Neural cell (in vitro differentiated cells): ENCODE results near the gene FBP1. TPM values are rescaled to one million over a fixed set of nuclear protein-coding genes. Genes with fewer than 3 reads are reported as not detected.

Source experiments
- H2AFZ ChIP-seq: fragments of 200-600, 300-800 bp; sonication (generic), shearing (Covaris generic); 2 replicates; pipeline ENCODE4 v1.6.0; 2014; ENCODE audit warnings: low read depth, mild to moderate bottlenecking, antibody characterized with exemption, low read length, moderate library complexity
- H3F3A ChIP-seq: fragments of 200-600 bp; shearing (Covaris generic); 2 replicates; pipeline ENCODE4 v1.6.1; 2016; ENCODE audit warnings: mild to moderate bottlenecking, moderate library complexity, mixed read lengths, antibody characterized with exemption, low read length; ENCODE audit not compliant: insufficient read depth, poor library complexity, severe bottlenecking
- H3K27ac ChIP-seq: fragments of 200-600, 300-800 bp; sonication (generic), shearing (Covaris generic); 2 replicates; pipeline ENCODE4 v1.5.1; 2014; ENCODE audit warnings: mild to moderate bottlenecking, low read length, moderate library complexity
- H3K27me3 ChIP-seq: fragments of 300-800, 200-600 bp; sonication (generic), shearing (Covaris generic); 2 replicates; pipeline ENCODE4 v1.6.0; 2014; ENCODE audit warnings: mild to moderate bottlenecking, low read depth, low read length, moderate library complexity; ENCODE audit not compliant: insufficient read depth
- H3K36me3 ChIP-seq: fragments of 300-800, 200-600 bp; sonication (generic), shearing (Covaris generic); 2 replicates; pipeline ENCODE4 v1.5.1; 2014; ENCODE audit warnings: mild to moderate bottlenecking, antibody characterized with exemption, low read length, moderate library complexity; ENCODE audit not compliant: insufficient read depth
- H3K4me2 ChIP-seq: fragments of 300-800, 200-600 bp; sonication (generic), shearing (Covaris generic); 2 replicates; pipeline ENCODE4 v1.6.0; 2014; ENCODE audit warnings: mild to moderate bottlenecking, low read length
- H3K4me3 ChIP-seq: fragments of 300-800, 200-600 bp; sonication (generic), shearing (Covaris generic); 2 replicates; pipeline ENCODE4 v1.5.1; 2014; ENCODE audit warnings: mild to moderate bottlenecking, low read length, moderate library complexity
- H3K79me2 ChIP-seq: fragments of 200-600 bp; shearing (Covaris generic); replicated peaks from 2 replicates; pipeline ENCODE4 v1.6.0; 2014; ENCODE audit warnings: mild to moderate bottlenecking, low read length, moderate library complexity; ENCODE audit not compliant: insufficient read depth
- H3K9ac ChIP-seq: fragments of 300-800, 200-600 bp; sonication (generic), shearing (Covaris generic); 2 replicates; pipeline ENCODE4 v1.6.1; 2016; ENCODE audit warnings: mild to moderate bottlenecking, low read length, mixed read lengths
- H3K9me2 ChIP-seq: fragments of 200-600 bp; shearing (Covaris generic); 2 replicates; pipeline ENCODE4 v1.6.1; 2016; ENCODE audit warnings: mild to moderate bottlenecking, low read length, mixed read lengths; ENCODE audit not compliant: insufficient read depth
- H3K9me3 ChIP-seq: fragments of 200-600, 300-800 bp; sonication (generic), shearing (Covaris generic); 2 replicates; pipeline ENCODE4 v1.6.1; 2016; ENCODE audit warnings: mild to moderate bottlenecking, mixed run types, low read length, moderate library complexity, mixed read lengths
- H4K20me1 ChIP-seq: fragments of 200-600 bp; shearing (Covaris generic); 2 replicates; pipeline ENCODE4 v1.6.1; 2016; ENCODE audit warnings: mild to moderate bottlenecking, mixed run types; ENCODE audit not compliant: insufficient read depth
- CTCF ChIP-seq: fragments of 450-650 bp; IDR thresholded peaks from 2 replicates; pipeline ENCODE4 v1.5.1; 2014; ENCODE audit warnings: antibody characterized with exemption, mild to moderate bottlenecking, moderate library complexity; ENCODE audit not compliant: poor library complexity, severe bottlenecking
- EP300 ChIP-seq: fragments of 450-650 bp; conservative IDR thresholded peaks from 2 replicates; pipeline ENCODE4 v1.6.1; 2014; ENCODE audit warnings: antibody characterized with exemption, mild to moderate bottlenecking, moderate library complexity; ENCODE audit not compliant: poor library complexity, severe bottlenecking
- EZH2 ChIP-seq: fragments of 200-600, 300-800 bp; shearing (Covaris generic), sonication (generic); IDR thresholded peaks from 2 replicates; pipeline ENCODE4 v1.6.1; 2014; ENCODE audit warnings: antibody characterized with exemption, low read length, borderline replicate concordance, mild to moderate bottlenecking; ENCODE audit not compliant: insufficient read depth, poor library complexity, severe bottlenecking
- MXI1 ChIP-seq: fragments of 450-650 bp; conservative IDR thresholded peaks from 2 replicates; pipeline ENCODE4 v1.6.1; 2014; ENCODE audit warnings: antibody characterized with exemption, mild to moderate bottlenecking; ENCODE audit not compliant: poor library complexity, severe bottlenecking
- POLR2AphosphoS5 ChIP-seq: IDR thresholded peaks from 2 replicates; pipeline ENCODE4 v1.6.1; 2012
- RAD21 ChIP-seq: fragments of 450-650 bp; conservative IDR thresholded peaks from 2 replicates; pipeline ENCODE4 v1.6.1; 2014; ENCODE audit warnings: antibody characterized with exemption, mild to moderate bottlenecking, moderate library complexity
- REST ChIP-seq: IDR thresholded peaks from 2 replicates; pipeline ENCODE4 v1.6.1; 2012; ENCODE audit warnings: borderline replicate concordance
- SMC3 ChIP-seq: fragments of 450-650 bp; conservative IDR thresholded peaks from 2 replicates; pipeline ENCODE4 v1.6.1; 2014; ENCODE audit warnings: antibody characterized with exemption, mild to moderate bottlenecking, moderate library complexity; ENCODE audit not compliant: poor library complexity
- TAF1 ChIP-seq: IDR thresholded peaks from 2 replicates; pipeline ENCODE4 v1.6.1; 2012; ENCODE audit warnings: low read depth
- polyA plus RNA-seq: library from polyadenylated mRNA; depleted of rRNA; stranded (reverse); fragments of >200 nt; gene quantifications from 2 replicates; pipeline ENCODE4 v1.2.3, GENCODE V29; 2014

Gene FBP1
- polyA plus RNA-seq, 1 donor from 2014 or later: not detected

GRCh38 chr9:94672811-94673487, 33.6 kb upstream of the FBP1 start:
- Histone ChIP-seq H3F3A (no peaks in the 10 kb centered on the region), H3K4me2 (no peak overlapping the region), H3K9me3 (no peaks in the 10 kb centered on the region), H3K27ac (no peak overlapping the region), H3K36me3 (no peaks in the 10 kb centered on the region), H2AFZ (no peak overlapping the region), H3K9ac (no peak overlapping the region), H3K27me3 (no peaks in the 10 kb centered on the region), H3K4me3 (no peak overlapping the region), H3K79me2 (no peaks in the 10 kb centered on the region), H4K20me1 (no peaks in the 10 kb centered on the region), H3K9me2 (no peaks in the 10 kb centered on the region)
- TF ChIP-seq REST (no peak), TAF1 (no peak), CTCF (no peak), EP300 (no peak), SMC3 (no peak), MXI1 (no peak), RAD21 (no peak), POLR2AphosphoS5 (no peak), EZH2 (no peak)

GRCh38 chr9:94668928-94669729, 29.8 kb upstream of the FBP1 start:
- TF ChIP-seq POLR2AphosphoS5 (no peak), EZH2 (no peak), MXI1 (no peak), CTCF (peak; percentile 70), REST (no peak), TAF1 (no peak), SMC3 (peak; percentile 69), RAD21 (peak; percentile 73), EP300 (no peak)
- no peaks in the 10 kb centered on the region for H3K27me3 ChIP-seq
- H3K27ac ChIP-seq: no peak overlapping the region
- no peaks in the 10 kb centered on the region for H4K20me1 ChIP-seq
- no peak overlapping the region for H3K9ac ChIP-seq
- no peaks in the 10 kb centered on the region for H3K9me3 ChIP-seq
- no peaks in the 10 kb centered on the region for H3K9me2 ChIP-seq
- H3K4me2 ChIP-seq: no peak overlapping the region
- no peaks in the 10 kb centered on the region for H3K79me2 ChIP-seq
- H3K36me3 ChIP-seq: no peaks in the 10 kb centered on the region
- no peak overlapping the region for H3K4me3 ChIP-seq
- H3F3A ChIP-seq: no peaks in the 10 kb centered on the region
- H2AFZ ChIP-seq: no peak overlapping the region
